ENCODE data around the gene EPHA1.

EPHA1 gene

GRCh38 chr7:143345428-143345900 lies 63.2 kb downstream of the EPHA1 start (continued):
- TF ChIP-seq ZNF362 (tag by site-specific recombination; IDR thresholded peaks at IDR 0.05) (no peak), YY2 (tag by site-specific recombination; IDR thresholded peaks at IDR 0.05) (no peak), ZNF707 (tag by site-specific recombination; IDR thresholded peaks at IDR 0.05) (no peak), ZNF18 (tag by site-specific recombination; IDR thresholded peaks at IDR 0.05) (no peak), ELK4 (IDR thresholded peaks at IDR 0.05; ENCODE audit: borderline replicate concordance, low read depth, low read length) (no peak), KLF17 (tag by site-specific recombination; IDR thresholded peaks at IDR 0.05) (peak; percentile 62; the same call in 1 of the 2 replicates), ZBTB48 (tag by site-specific recombination; IDR thresholded peaks at IDR 0.05) (no peak), ZNF174 (tag by site-specific recombination; IDR thresholded peaks at IDR 0.05) (no peak), ZNF274 (IDR thresholded peaks at IDR 0.05; ENCODE audit: low read length) (no peak), ZNF274 (tag by site-specific recombination; IDR thresholded peaks at IDR 0.05; ENCODE audit: borderline replicate concordance) (no peak), INSM2 (tag by site-specific recombination; IDR thresholded peaks at IDR 0.05) (no peak), ZNF335 (tag by site-specific recombination; conservative IDR thresholded peaks at IDR 0.05) (peak; percentile 79), ZNF138 (tag by site-specific recombination; IDR thresholded peaks at IDR 0.05; ENCODE audit: borderline replicate concordance) (no peak), KLF16 (tag by site-specific recombination; IDR thresholded peaks at IDR 0.05) (0 out of 2 replicates have a peak, but pooled peaks have one; percentile 39), ZXDB (tag by site-specific recombination; IDR thresholded peaks at IDR 0.05) (no peak), GFI1B (tag by site-specific recombination; IDR thresholded peaks at IDR 0.05) (no peak), ZNF777 (tag by site-specific recombination; IDR thresholded peaks at IDR 0.05; ENCODE audit: borderline replicate concordance) (peak; percentile 94), KLF10 (tag by site-specific recombination; IDR thresholded peaks at IDR 0.05) (no peak), PRDM1 (tag by site-specific recombination; IDR thresholded peaks at IDR 0.05) (no peak), ZNF561 (tag by site-specific recombination; IDR thresholded peaks at IDR 0.05; ENCODE audit: borderline replicate concordance) (peak; percentile 36; the same call in 1 of the 2 replicates), ZNF239 (tag by site-specific recombination; IDR thresholded peaks at IDR 0.05) (no peak), ZBTB6 (tag by site-specific recombination; IDR thresholded peaks at IDR 0.05) (no peak), ZFHX2 (tag by site-specific recombination; conservative IDR thresholded peaks at IDR 0.05) (peak; percentile 56; the same call in 1 of the 2 replicates), ZFP41 (tag by site-specific recombination; IDR thresholded peaks at IDR 0.05; ENCODE audit: borderline replicate concordance) (no peak), ZNF548 (tag by site-specific recombination; IDR thresholded peaks at IDR 0.05) (no peak)
- TF ChIP-seq, protein P1, sequence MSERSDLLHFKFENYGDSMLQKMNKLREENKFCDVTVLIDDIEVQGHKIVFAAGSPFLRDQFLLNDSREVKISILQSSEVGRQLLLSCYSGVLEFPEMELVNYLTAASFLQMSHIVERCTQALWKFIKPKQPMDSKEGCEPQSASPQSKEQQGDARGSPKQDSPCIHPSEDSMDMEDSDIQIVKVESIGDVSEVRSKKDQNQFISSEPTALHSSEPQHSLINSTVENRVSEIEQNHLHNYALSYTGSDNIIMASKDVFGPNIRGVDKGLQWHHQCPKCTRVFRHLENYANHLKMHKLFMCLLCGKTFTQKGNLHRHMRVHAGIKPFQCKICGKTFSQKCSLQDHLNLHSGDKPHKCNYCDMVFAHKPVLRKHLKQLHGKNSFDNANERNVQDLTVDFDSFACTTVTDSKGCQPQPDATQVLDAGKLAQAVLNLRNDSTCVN (tag by site-specific recombination; optimal IDR thresholded peaks at IDR 0.05) = peak; percentile 80
- TF ChIP-seq, protein P2, sequence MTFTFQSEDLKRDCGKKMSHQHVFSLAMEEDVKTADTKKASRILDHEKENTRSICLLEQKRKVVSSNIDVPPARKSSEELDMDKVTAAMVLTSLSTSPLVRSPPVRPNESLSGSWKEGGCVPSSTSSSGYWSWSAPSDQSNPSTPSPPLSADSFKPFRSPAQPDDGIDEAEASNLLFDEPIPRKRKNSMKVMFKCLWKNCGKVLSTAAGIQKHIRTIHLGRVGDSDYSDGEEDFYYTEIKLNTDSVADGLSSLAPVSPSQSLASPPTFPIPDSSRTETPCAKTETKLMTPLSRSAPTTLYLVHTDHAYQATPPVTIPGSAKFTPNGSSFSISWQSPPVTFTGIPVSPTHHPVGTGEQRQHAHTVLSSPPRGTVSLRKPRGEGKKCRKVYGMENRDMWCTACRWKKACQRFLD (tag by site-specific recombination; IDR thresholded peaks at IDR 0.05) = no peak
- TF ChIP-seq, protein P3, sequence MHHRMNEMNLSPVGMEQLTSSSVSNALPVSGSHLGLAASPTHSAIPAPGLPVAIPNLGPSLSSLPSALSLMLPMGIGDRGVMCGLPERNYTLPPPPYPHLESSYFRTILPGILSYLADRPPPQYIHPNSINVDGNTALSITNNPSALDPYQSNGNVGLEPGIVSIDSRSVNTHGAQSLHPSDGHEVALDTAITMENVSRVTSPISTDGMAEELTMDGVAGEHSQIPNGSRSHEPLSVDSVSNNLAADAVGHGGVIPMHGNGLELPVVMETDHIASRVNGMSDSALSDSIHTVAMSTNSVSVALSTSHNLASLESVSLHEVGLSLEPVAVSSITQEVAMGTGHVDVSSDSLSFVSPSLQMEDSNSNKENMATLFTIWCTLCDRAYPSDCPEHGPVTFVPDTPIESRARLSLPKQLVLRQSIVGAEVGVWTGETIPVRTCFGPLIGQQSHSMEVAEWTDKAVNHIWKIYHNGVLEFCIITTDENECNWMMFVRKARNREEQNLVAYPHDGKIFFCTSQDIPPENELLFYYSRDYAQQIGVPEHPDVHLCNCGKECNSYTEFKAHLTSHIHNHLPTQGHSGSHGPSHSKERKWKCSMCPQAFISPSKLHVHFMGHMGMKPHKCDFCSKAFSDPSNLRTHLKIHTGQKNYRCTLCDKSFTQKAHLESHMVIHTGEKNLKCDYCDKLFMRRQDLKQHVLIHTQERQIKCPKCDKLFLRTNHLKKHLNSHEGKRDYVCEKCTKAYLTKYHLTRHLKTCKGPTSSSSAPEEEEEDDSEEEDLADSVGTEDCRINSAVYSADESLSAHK (tag by site-specific recombination; IDR thresholded peaks at IDR 0.05) = no peak

Measured in HEK293 (cell line).